CD4-positive, alpha-beta T cell treated with Interleukin-6 at 100 ng/mL for 8 hours (primary cell): ENCODE results near the gene OSTC.

ENCODE experiments used
- DNase-seq: peaks from one replicate; pipeline ENCODE4 v3.0.0-alpha.2; 2020; ENCODE audit warnings: mixed read lengths, low spot score

The OSTC gene

GRCh38 chr4:108650212-108651013, at the start of gene OSTC:
TSS of gene OSTC (plus strand) at chr4:108650599. CDS start at chr4:108650656, 57 bp downstream.
- DNase-seq: peak; percentile 85

GRCh38 chr4:108601106-108601505, 49.3 kb upstream of the OSTC start:
- no peak for DNase-seq

GRCh38 chr4:108601532-108601931, 48.9 kb upstream of the OSTC start:
- peak; percentile 45 for DNase-seq

- no peak for DNase-seq
These were observed 48.2 kb upstream of the OSTC start for GRCh38 chr4:108602163-108602562.

GRCh38 chr4:108607079-108607815, 43.2 kb upstream of the OSTC start:
- DNase-seq: no peak

- DNase-seq: no peak
These were observed 39.0 kb upstream of the OSTC start for GRCh38 chr4:108611365-108611764.

GRCh38 chr4:108612365-108612764, 38.0 kb upstream of the OSTC start:
- DNase-seq: no peak

- peak; percentile 42 for DNase-seq
These were observed 30.9 kb upstream of the OSTC start for GRCh38 chr4:108619372-108620100.

- peak; percentile 97 for DNase-seq
These were observed 30.1 kb upstream of the OSTC start, which contains the start of gene RPL34 for GRCh38 chr4:108620101-108620932. TSS of gene RPL34 (plus strand) at chr4:108620576. CDS start at chr4:108621960, 1,384 bp downstream.

- no peak for DNase-seq
These were observed 29.2 kb upstream of the OSTC start for GRCh38 chr4:108620933-108621905.

- no peak for DNase-seq
These were observed 28.4 kb upstream of the OSTC start for GRCh38 chr4:108622022-108622421.

- DNase-seq: no peak
These were observed 27.6 kb upstream of the OSTC start for GRCh38 chr4:108622828-108623227.

GRCh38 chr4:108624263-108625056, 25.9 kb upstream of the OSTC start:
- DNase-seq: no peak

- DNase-seq: no peak
These were observed 24.3 kb upstream of the OSTC start for GRCh38 chr4:108626056-108626455.

- no peak for DNase-seq
These were observed 22.0 kb upstream of the OSTC start for GRCh38 chr4:108628411-108628810.

GRCh38 chr4:108635070-108635655, 15.2 kb upstream of the OSTC start:
- DNase-seq: no peak

GRCh38 chr4:108636246-108636645, 14.2 kb upstream of the OSTC start:
- DNase-seq: no peak

GRCh38 chr4:108637856-108638255, 12.5 kb upstream of the OSTC start:
- no peak for DNase-seq

GRCh38 chr4:108644237-108644636, 6.2 kb upstream of the OSTC start:
- no peak for DNase-seq
